ENCODE data around the gene GADD45G.

Gene GADD45G

GRCh38 chr9:89655056-89655989 lies 50.5 kb downstream of the GADD45G start:
- TF ChIP-seq OSR1 (CRISPR knock-in tag; IDR thresholded peaks at IDR 0.05) (no peak), GLIS3 (CRISPR knock-in tag; IDR thresholded peaks at IDR 0.05) (no peak), ZNF8 (CRISPR knock-in tag; IDR thresholded peaks at IDR 0.05) (no peak), BACH2 (CRISPR knock-in tag; IDR thresholded peaks at IDR 0.05; ENCODE audit: borderline replicate concordance) (no peak), RARB (CRISPR knock-in tag; IDR thresholded peaks at IDR 0.05) (no peak), ARNTL (CRISPR knock-in tag; IDR thresholded peaks at IDR 0.05; ENCODE audit: borderline replicate concordance, low read depth) (no peak), TOX (CRISPR knock-in tag; IDR thresholded peaks at IDR 0.05; ENCODE audit: borderline replicate concordance) (no peak), CSDC2 (CRISPR knock-in tag; IDR thresholded peaks at IDR 0.05) (no peak), POU6F1 (CRISPR knock-in tag; IDR thresholded peaks at IDR 0.05; ENCODE audit: borderline replicate concordance, low read depth) (no peak), CSRNP3 (CRISPR knock-in tag; IDR thresholded peaks at IDR 0.05) (no peak)
- no peak for ATAC-seq

Data from SK-N-SH treated with all-trans-retinoic acid at 6 μM for 48 hours (cell line).